Endothelial cell of umbilical vein (primary cell): Measurements from ENCODE around the gene CD38.

Experiments
- EZH2 ChIP-seq: IDR thresholded peaks from 2 replicates; pipeline ENCODE4 v1.6.1; 2012; ENCODE audit warnings: borderline replicate concordance, low read depth, mild to moderate bottlenecking, moderate library complexity, low read length, inconsistent platforms; ENCODE audit not compliant: severe bottlenecking
- JUN ChIP-seq: IDR thresholded peaks from 2 replicates; pipeline ENCODE4 v1.6.1; 2011; ENCODE audit warnings: borderline replicate concordance, low read depth; ENCODE audit not compliant: insufficient read length, insufficient read depth
- POLR2A ChIP-seq: IDR thresholded peaks from 2 replicates; pipeline ENCODE4 v1.6.1; 2012; ENCODE audit warnings: low read depth, mild to moderate bottlenecking, control low read depth, low read length
- POLR2AphosphoS5 ChIP-seq: IDR thresholded peaks from 2 replicates; pipeline ENCODE4 v1.6.1; 2012; ENCODE audit warnings: low read depth, mild to moderate bottlenecking, control low read depth, low read length, moderate library complexity; ENCODE audit not compliant: insufficient read depth
- TF ChIP-seq, protein P1 (sequence below), 2 donors: IDR thresholded peaks; 1 replicate in 1 of 2; 2 replicates in 1 of 2; pipeline ENCODE4 v1.5.1; 2011; ENCODE audit warnings: low read length in 2 of 2, mild to moderate bottlenecking in 2 of 2, moderate library complexity in 2 of 2, control low read depth in 1 of 2, inconsistent platforms in 1 of 2, low read depth in 1 of 2; ENCODE audit not compliant: insufficient read depth in 1 of 2; ENCODE audit errors: extremely low read depth in 1 of 2

DNA sequence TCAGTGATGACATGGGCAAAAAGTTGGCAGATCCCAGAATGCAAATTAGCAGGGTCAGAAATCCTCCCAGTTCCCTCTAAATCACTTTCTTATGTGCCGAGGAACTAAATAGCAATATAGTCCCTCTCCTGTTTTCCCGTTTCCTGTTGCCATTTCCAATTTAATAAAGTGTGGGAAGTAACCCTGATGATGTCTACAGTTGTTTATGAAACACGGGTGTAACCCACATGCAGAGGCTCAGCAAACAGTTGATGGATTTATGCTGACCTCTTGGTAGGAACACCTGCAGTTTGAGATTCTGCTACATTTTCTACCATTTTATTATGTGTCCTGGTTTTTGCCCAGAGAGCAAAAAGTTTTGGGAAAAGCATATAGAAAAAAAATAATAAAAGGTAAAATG lies 103.7 kb downstream of the CD38 start:
- TF ChIP-seq EZH2 (no peak), POLR2AphosphoS5 (no peak), JUN (no peak), POLR2A (no peak)
- TF ChIP-seq, protein P1, sequence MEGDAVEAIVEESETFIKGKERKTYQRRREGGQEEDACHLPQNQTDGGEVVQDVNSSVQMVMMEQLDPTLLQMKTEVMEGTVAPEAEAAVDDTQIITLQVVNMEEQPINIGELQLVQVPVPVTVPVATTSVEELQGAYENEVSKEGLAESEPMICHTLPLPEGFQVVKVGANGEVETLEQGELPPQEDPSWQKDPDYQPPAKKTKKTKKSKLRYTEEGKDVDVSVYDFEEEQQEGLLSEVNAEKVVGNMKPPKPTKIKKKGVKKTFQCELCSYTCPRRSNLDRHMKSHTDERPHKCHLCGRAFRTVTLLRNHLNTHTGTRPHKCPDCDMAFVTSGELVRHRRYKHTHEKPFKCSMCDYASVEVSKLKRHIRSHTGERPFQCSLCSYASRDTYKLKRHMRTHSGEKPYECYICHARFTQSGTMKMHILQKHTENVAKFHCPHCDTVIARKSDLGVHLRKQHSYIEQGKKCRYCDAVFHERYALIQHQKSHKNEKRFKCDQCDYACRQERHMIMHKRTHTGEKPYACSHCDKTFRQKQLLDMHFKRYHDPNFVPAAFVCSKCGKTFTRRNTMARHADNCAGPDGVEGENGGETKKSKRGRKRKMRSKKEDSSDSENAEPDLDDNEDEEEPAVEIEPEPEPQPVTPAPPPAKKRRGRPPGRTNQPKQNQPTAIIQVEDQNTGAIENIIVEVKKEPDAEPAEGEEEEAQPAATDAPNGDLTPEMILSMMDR (IDR thresholded peaks at IDR 0.05; ENCODE audit: extremely low read depth in 1 of 2, insufficient read depth in 1 of 2, low read depth in 1 of 2, low read length in 2 of 2): no peak
